Measurements from ENCODE around the gene ATXN2. TPM values are rescaled to one million over a fixed set of nuclear protein-coding genes. Genes with fewer than 3 reads are reported as not detected.

ATXN2 gene
- total and polyA plus RNA-seq, 4 donors = 11.5 to 33.1 (median 22.1) TPM

DNA sequence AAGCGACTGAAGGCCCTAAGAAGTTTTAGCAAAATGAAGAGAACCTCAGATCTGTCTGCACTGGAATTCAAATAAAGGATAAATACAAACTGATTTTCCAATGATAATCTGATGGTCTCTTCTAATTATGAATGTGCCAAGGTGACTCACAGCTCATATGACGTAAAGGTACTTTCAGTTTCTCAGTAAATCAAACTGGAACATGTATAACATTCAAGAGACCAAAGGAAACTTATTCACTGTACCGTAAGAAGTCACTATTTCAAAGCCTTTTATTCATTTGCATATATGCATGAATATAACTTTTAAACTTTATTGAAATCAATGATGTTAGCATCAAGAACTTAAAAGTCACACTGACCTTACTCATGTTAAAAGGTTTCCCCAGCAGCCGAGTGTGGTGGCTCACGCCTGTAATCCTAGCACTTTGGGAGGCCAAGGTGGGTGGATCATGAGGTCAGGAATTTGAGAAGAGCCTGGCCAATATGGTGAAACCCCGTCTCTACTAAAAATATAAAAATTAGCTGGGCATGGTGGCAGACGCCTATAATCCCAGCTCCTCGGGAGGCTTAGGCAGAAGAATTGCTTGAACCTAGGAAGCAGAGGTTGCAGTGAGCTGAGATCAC, 52.2 kb downstream of the ATXN2 start (continued):
- TF ChIP-seq, protein P1, sequence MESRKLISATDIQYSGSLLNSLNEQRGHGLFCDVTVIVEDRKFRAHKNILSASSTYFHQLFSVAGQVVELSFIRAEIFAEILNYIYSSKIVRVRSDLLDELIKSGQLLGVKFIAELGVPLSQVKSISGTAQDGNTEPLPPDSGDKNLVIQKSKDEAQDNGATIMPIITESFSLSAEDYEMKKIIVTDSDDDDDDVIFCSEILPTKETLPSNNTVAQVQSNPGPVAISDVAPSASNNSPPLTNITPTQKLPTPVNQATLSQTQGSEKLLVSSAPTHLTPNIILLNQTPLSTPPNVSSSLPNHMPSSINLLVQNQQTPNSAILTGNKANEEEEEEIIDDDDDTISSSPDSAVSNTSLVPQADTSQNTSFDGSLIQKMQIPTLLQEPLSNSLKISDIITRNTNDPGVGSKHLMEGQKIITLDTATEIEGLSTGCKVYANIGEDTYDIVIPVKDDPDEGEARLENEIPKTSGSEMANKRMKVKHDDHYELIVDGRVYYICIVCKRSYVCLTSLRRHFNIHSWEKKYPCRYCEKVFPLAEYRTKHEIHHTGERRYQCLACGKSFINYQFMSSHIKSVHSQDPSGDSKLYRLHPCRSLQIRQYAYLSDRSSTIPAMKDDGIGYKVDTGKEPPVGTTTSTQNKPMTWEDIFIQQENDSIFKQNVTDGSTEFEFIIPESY (IDR thresholded peaks at IDR 0.05) = no peak
- no peak for TF ChIP-seq JUND (IDR thresholded peaks at IDR 0.05)

DNA sequence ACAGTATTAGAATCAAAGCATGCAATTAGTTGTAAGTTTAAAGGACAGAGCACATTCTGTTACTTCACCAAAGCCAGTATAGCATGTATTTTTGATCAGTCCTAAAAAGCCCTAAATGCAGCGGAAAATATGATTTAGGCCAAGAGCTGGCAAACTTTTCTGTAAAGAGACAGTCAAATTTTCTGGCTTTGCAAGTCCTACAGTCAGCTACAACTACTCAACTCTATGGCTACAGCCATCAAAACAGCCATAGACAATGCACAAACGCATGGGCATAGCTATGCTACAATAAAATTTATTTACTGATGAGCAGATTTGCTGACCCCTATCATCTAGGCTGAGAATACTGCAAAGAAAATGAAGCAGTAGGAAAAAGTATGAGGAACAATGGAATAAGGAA, 52.9 kb downstream of the ATXN2 start:
- TF ChIP-seq, protein P2, sequence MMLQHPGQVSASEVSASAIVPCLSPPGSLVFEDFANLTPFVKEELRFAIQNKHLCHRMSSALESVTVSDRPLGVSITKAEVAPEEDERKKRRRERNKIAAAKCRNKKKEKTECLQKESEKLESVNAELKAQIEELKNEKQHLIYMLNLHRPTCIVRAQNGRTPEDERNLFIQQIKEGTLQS (IDR thresholded peaks at IDR 0.05) = no peak
- TF ChIP-seq EGR1 (IDR thresholded peaks at IDR 0.05; ENCODE audit: low read depth in 2 of 2) (no peak), YY1 (IDR thresholded peaks at IDR 0.05) (no peak), GABPA (IDR thresholded peaks at IDR 0.05 in 1 of 2, conservative IDR thresholded peaks at IDR 0.05 in 1 of 2) (no peak), RXRA (IDR thresholded peaks at IDR 0.05) (no peak), FOXA2 (IDR thresholded peaks at IDR 0.05) (no peak)
- TF ChIP-seq, protein P3, sequence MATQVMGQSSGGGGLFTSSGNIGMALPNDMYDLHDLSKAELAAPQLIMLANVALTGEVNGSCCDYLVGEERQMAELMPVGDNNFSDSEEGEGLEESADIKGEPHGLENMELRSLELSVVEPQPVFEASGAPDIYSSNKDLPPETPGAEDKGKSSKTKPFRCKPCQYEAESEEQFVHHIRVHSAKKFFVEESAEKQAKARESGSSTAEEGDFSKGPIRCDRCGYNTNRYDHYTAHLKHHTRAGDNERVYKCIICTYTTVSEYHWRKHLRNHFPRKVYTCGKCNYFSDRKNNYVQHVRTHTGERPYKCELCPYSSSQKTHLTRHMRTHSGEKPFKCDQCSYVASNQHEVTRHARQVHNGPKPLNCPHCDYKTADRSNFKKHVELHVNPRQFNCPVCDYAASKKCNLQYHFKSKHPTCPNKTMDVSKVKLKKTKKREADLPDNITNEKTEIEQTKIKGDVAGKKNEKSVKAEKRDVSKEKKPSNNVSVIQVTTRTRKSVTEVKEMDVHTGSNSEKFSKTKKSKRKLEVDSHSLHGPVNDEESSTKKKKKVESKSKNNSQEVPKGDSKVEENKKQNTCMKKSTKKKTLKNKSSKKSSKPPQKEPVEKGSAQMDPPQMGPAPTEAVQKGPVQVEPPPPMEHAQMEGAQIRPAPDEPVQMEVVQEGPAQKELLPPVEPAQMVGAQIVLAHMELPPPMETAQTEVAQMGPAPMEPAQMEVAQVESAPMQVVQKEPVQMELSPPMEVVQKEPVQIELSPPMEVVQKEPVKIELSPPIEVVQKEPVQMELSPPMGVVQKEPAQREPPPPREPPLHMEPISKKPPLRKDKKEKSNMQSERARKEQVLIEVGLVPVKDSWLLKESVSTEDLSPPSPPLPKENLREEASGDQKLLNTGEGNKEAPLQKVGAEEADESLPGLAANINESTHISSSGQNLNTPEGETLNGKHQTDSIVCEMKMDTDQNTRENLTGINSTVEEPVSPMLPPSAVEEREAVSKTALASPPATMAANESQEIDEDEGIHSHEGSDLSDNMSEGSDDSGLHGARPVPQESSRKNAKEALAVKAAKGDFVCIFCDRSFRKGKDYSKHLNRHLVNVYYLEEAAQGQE (IDR thresholded peaks at IDR 0.05) = no peak
- Histone ChIP-seq H3K36me3 (ENCODE audit: control insufficient read depth in 4 of 4, insufficient read depth in 3 of 4, low read depth in 1 of 4, low read length in 3 of 4) (peaks cover 15 to 41% (median 22%) of the 10 kb centered on the region in 4 donors), H3K27ac (ENCODE audit: low read depth in 1 of 2, low read length in 2 of 2) (no peak overlapping the region), H3K4me3 (ENCODE audit: low read depth in 1 of 3, low read length in 3 of 3) (no peak overlapping the region), H3K27me3 (ENCODE audit: control insufficient read depth in 4 of 4, insufficient read depth in 4 of 4, low read length in 3 of 4) (no peaks in the 10 kb centered on the region), H3K9ac (ENCODE audit: low read depth in 1 of 2, low read length in 2 of 2) (no peak overlapping the region), H3K4me1 (ENCODE audit: control insufficient read depth in 4 of 4, insufficient read depth in 4 of 4, low read length in 3 of 4) (no peaks in the 10 kb centered on the region), H3K9me3 (ENCODE audit: control insufficient read depth in 4 of 4, low read length in 3 of 4) (no peaks in the 10 kb centered on the region)
- WGBS = 97% methylated on average over 2 of the region's 2 CpGs
- DNase-seq (ENCODE audit: low spot score) = no peak

DNA sequence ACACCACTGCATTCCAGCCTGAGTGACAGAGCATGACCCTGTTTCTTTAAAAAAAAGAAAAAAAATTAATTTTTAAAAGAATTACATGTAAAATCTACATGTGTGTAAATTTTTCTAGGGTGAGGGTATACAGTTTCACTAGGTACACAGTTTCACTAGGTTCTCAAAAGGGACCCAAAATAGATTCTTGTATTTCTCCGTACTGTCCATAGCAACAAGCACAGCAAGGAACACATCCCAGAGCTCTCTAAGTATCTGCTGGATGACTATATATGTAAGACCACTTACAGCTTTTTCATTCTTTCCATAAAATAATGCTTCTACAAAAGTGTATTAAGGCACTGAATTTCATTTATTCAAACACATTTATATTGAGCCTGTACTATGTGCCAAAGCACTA, 55.1 kb downstream of the ATXN2 start:
- peaks cover 13 to 38% (median 20%) of the 10 kb centered on the region in 4 donors for H3K36me3 ChIP-seq (ENCODE audit: control insufficient read depth in 4 of 4, insufficient read depth in 3 of 4, low read depth in 1 of 4, low read length in 3 of 4)
- H3K9me3 ChIP-seq (ENCODE audit: control insufficient read depth in 4 of 4, low read length in 3 of 4) = no peaks in the 10 kb centered on the region
- no peak overlapping the region for H3K4me3 ChIP-seq (ENCODE audit: low read depth in 1 of 3, low read length in 3 of 3)
- no peak for DNase-seq (ENCODE audit: low spot score)
- 93% methylated on average over 1 of the region's 1 CpG for WGBS
- H3K4me1 ChIP-seq (ENCODE audit: control insufficient read depth in 4 of 4, insufficient read depth in 4 of 4, low read length in 3 of 4) = no peaks in the 10 kb centered on the region
- no peak overlapping the region for H3K27ac ChIP-seq (ENCODE audit: low read depth in 1 of 2, low read length in 2 of 2)
- no peaks in the 10 kb centered on the region for H3K27me3 ChIP-seq (ENCODE audit: control insufficient read depth in 4 of 4, insufficient read depth in 4 of 4, low read length in 3 of 4)
- H3K9ac ChIP-seq (ENCODE audit: low read depth in 1 of 2, low read length in 2 of 2) = no peak overlapping the region
- no peak for TF ChIP-seq SP1 (IDR thresholded peaks at IDR 0.05)
- no peak for TF ChIP-seq RAD21 (IDR thresholded peaks at IDR 0.05)
- TF ChIP-seq RXRA (IDR thresholded peaks at IDR 0.05) = no peak
- no peak for TF ChIP-seq YY1 (IDR thresholded peaks at IDR 0.05)
- TF ChIP-seq HNF4A (conservative IDR thresholded peaks at IDR 0.05) = no peak
- TF ChIP-seq, protein P1 (IDR thresholded peaks at IDR 0.05) = no peak
- no peak for TF ChIP-seq FOXA2 (IDR thresholded peaks at IDR 0.05)
- TF ChIP-seq, protein P3 (IDR thresholded peaks at IDR 0.05) = no peak
- no peak for TF ChIP-seq HNF4G (IDR thresholded peaks at IDR 0.05)
- no peak for TF ChIP-seq JUND (IDR thresholded peaks at IDR 0.05)
- TF ChIP-seq, protein P4, sequence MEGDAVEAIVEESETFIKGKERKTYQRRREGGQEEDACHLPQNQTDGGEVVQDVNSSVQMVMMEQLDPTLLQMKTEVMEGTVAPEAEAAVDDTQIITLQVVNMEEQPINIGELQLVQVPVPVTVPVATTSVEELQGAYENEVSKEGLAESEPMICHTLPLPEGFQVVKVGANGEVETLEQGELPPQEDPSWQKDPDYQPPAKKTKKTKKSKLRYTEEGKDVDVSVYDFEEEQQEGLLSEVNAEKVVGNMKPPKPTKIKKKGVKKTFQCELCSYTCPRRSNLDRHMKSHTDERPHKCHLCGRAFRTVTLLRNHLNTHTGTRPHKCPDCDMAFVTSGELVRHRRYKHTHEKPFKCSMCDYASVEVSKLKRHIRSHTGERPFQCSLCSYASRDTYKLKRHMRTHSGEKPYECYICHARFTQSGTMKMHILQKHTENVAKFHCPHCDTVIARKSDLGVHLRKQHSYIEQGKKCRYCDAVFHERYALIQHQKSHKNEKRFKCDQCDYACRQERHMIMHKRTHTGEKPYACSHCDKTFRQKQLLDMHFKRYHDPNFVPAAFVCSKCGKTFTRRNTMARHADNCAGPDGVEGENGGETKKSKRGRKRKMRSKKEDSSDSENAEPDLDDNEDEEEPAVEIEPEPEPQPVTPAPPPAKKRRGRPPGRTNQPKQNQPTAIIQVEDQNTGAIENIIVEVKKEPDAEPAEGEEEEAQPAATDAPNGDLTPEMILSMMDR (IDR thresholded peaks at IDR 0.05; ENCODE audit: low read depth, low read length, missing input control) = no peak
- TF ChIP-seq, protein P2 (IDR thresholded peaks at IDR 0.05) = no peak
- no peak for TF ChIP-seq NR2F2 (IDR thresholded peaks at IDR 0.05)
- TF ChIP-seq EGR1 (IDR thresholded peaks at IDR 0.05; ENCODE audit: low read depth in 2 of 2) = no peak

Measured in liver (tissue), 9 donors.